Lower leg skin (tissue), 3 donors: ENCODE results near the gene PGAP3.

Experiments used
- POLR2A ChIP-seq, 2 donors: fragments of 450-650 bp; IDR thresholded peaks; one replicate each; pipeline ENCODE4 v1.6.1; 2016 to 2017; ENCODE audit warnings: antibody characterized with exemption in 2 of 2, mild to moderate bottlenecking in 1 of 2, moderate library complexity in 1 of 2
- TF ChIP-seq, protein P1 (sequence below), 3 donors: fragments of 450-650 bp; IDR thresholded peaks; one replicate each; pipeline ENCODE4 v1.5.1; 2016; ENCODE audit warnings: antibody characterized with exemption in 3 of 3, mild to moderate bottlenecking in 3 of 3, moderate library complexity in 2 of 3

DNA sequence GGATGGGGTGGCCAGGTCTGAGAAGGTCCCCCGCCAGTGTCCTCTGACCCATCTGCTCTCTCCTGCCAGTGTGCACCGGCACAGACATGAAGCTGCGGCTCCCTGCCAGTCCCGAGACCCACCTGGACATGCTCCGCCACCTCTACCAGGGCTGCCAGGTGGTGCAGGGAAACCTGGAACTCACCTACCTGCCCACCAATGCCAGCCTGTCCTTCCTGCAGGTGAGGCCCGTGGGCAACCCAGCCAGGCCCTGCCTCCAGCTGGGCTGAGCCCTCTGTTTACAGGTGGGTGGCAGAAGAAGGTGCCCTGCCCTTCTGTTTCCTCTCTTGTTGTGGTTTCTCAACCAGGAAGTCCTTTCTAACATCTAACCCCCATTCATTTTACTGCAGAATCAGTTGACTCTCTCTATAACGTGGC lies 19.1 kb upstream of the PGAP3 start:
- TF ChIP-seq, protein P1, sequence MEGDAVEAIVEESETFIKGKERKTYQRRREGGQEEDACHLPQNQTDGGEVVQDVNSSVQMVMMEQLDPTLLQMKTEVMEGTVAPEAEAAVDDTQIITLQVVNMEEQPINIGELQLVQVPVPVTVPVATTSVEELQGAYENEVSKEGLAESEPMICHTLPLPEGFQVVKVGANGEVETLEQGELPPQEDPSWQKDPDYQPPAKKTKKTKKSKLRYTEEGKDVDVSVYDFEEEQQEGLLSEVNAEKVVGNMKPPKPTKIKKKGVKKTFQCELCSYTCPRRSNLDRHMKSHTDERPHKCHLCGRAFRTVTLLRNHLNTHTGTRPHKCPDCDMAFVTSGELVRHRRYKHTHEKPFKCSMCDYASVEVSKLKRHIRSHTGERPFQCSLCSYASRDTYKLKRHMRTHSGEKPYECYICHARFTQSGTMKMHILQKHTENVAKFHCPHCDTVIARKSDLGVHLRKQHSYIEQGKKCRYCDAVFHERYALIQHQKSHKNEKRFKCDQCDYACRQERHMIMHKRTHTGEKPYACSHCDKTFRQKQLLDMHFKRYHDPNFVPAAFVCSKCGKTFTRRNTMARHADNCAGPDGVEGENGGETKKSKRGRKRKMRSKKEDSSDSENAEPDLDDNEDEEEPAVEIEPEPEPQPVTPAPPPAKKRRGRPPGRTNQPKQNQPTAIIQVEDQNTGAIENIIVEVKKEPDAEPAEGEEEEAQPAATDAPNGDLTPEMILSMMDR (IDR thresholded peaks at IDR 0.05) = no peak
- no peak for TF ChIP-seq POLR2A (IDR thresholded peaks at IDR 0.05)
